GM19043 (cell line): ENCODE results near the gene NDUFA7.
"Not testable (repeated sequence)": the region's sequence is repeated elsewhere in the genome, so short reads cannot be mapped to it uniquely, and the experiment has no call there.

Experiments used
- ATAC-seq: cut with Tn5 transposase; IDR thresholded peaks from one replicate; pipeline ENCODE4 v1.9.1; 2021; ENCODE audit warnings: low read depth; ENCODE audit not compliant: unreplicated experiment

NDUFA7 gene

GRCh38 chr19:8321067-8321985, at the start of gene NDUFA7, which contains the start of gene RPS28:
TSS of gene NDUFA7 (minus strand) at chr19:8321375. CDS start at chr19:8321358, 17 bp downstream.
TSS of gene RPS28 (plus strand) at chr19:8321496. CDS start at chr19:8321531, 35 bp downstream.
- peak; percentile 76 for ATAC-seq

- no peak for ATAC-seq
These were observed 49.2 kb upstream of the NDUFA7 start for GRCh38 chr19:8370176-8371010.

GRCh38 chr19:8367327-8368001, 46.3 kb upstream of the NDUFA7 start:
- no peak for ATAC-seq

GRCh38 chr19:8366961-8367326, 45.8 kb upstream of the NDUFA7 start:
- no peak for ATAC-seq

- no peak for ATAC-seq
These were observed 45.0 kb upstream of the NDUFA7 start for GRCh38 chr19:8366121-8366581.

- ATAC-seq, result no peak
These were observed 42.9 kb upstream of the NDUFA7 start, which contains the start of gene ANGPTL4 for GRCh38 chr19:8363803-8364771. TSS of gene ANGPTL4 (plus strand) at chr19:8364155. CDS start at chr19:8364322, 167 bp downstream.

- ATAC-seq, result no peak
These were observed 41.0 kb upstream of the NDUFA7 start for GRCh38 chr19:8361921-8362793.

GRCh38 chr19:8360196-8360595, 39.0 kb upstream of the NDUFA7 start:
- ATAC-seq, result no peak

GRCh38 chr19:8358948-8359347, 37.8 kb upstream of the NDUFA7 start:
- no peak for ATAC-seq

GRCh38 chr19:8357007-8357521, 35.9 kb upstream of the NDUFA7 start:
- no peak for ATAC-seq

- no peak for ATAC-seq
These were observed 34.6 kb upstream of the NDUFA7 start for GRCh38 chr19:8355631-8356402.

- ATAC-seq, result not testable (repeated sequence)
These were observed 31.7 kb upstream of the NDUFA7 start for GRCh38 chr19:8352845-8353244.

GRCh38 chr19:8352134-8352827, 31.1 kb upstream of the NDUFA7 start:
- ATAC-seq, result no peak

- not testable (repeated sequence) for ATAC-seq
These were observed 28.6 kb upstream of the NDUFA7 start for GRCh38 chr19:8349629-8350372.

- no peak for ATAC-seq
These were observed 22.3 kb upstream of the NDUFA7 start for GRCh38 chr19:8343483-8343844.
